Peyer's patch (tissue), 4 donors: ENCODE results near the gene ZNRF3.

Experiments used
- CTCF ChIP-seq, 6 experiments: fragments of 450-650 bp in 4 of 6; fragments of 200-600 bp in 2 of 6; sonication (generic) in 1 of 6; IDR thresholded peaks; one replicate each; pipeline ENCODE4 v1.5.1; 2017 to 2019; ENCODE audit warnings: antibody characterized with exemption in 6 of 6, mild to moderate bottlenecking in 3 of 6, moderate library complexity in 1 of 6
- POLR2A ChIP-seq, 2 donors: fragments of 450-650 bp; IDR thresholded peaks; one replicate each; pipeline ENCODE4 v1.5.1; 2017; ENCODE audit warnings: antibody characterized with exemption in 2 of 2, mild to moderate bottlenecking in 2 of 2, moderate library complexity in 2 of 2

GRCh38 chr22:28843633-28844032 lies 39.7 kb upstream of the ZNRF3 start:
- TF ChIP-seq CTCF (IDR thresholded peaks at IDR 0.05) = no peak
- TF ChIP-seq POLR2A (IDR thresholded peaks at IDR 0.05) = no peak
